ENCODE results near the gene UNKL.

The UNKL gene

DNA sequence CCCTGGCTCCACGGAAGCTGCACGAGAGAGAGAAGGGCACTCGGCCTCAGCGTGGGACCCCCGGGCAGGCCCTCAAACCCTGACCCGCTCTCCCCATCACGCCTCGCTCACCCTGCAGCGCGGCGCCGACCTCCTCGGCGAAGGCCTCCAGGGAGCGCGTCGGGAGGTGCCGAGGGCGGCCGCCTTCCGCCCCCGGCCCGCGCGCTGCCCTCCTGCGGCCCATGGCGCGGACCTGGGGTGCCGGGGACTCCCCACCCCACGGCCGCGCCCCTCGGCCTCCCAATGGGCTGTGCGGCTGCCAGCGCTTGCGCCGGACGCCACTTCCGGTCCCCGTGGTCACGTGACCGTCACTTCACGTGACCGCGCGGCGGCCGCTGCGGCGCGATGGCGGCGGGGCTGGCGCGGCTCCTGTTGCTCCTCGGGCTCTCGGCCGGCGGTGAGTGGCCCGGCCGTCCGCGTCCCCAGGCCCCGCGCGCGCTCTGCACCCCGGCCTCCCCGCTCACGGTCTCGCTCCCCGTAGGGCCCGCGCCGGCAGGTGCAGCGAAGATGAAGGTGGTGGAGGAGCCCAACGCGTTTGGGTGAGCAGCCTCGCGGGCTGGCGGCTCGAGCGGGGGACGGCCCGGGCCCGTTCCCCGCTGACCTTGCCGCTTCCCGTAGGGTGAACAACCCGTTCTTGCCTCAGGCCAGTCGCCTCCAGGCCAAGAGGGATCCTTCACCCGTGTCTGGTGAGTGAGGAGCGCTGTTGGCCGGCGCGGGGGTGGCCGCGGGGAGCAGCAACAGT, 62.7 kb downstream of the UNKL start, which contains the start of the genes GNPTG and TSR3:
TSS of gene GNPTG (plus strand) at position 350 of the 781 bp plus-strand sequence. CDS start at position 385, 35 bp downstream.
TSS of gene TSR3 (minus strand) at position 297 of the 781 bp plus-strand sequence. CDS start at position 223, 74 bp downstream.
- Histone ChIP-seq H3K9me3 (ENCODE audit: insufficient read depth, low read length) (no peaks in the 10 kb centered on the region), H3K36me3 (ENCODE audit: insufficient read depth, insufficient read length, low read length) (peaks cover 44% of the 10 kb centered on the region), H3K9ac (ENCODE audit: insufficient read length, low read depth) (peak within 1 kb of the TSS; percentile 97), H3K4me1 (ENCODE audit: insufficient read depth, insufficient read length) (peaks cover 7% of the 10 kb centered on the region), H3K4me3 (ENCODE audit: insufficient read length, low read depth) (peak within 1 kb of the TSS; percentile 97), H3K27me3 (ENCODE audit: insufficient read depth, insufficient read length) (no peaks in the 10 kb centered on the region)
- peak; percentile 83 for DNase-seq (ENCODE audit: low read depth, low spot score)
- TF ChIP-seq SUZ12 (IDR thresholded peaks at IDR 0.05; ENCODE audit: extremely low read depth, insufficient read depth, insufficient read length) (no peak), YY1 (IDR thresholded peaks at IDR 0.05; ENCODE audit: insufficient read depth, insufficient read length) (peak; percentile 90), ZNF274 (IDR thresholded peaks at IDR 0.05; ENCODE audit: low read depth, low read length) (no peak)

DNA sequence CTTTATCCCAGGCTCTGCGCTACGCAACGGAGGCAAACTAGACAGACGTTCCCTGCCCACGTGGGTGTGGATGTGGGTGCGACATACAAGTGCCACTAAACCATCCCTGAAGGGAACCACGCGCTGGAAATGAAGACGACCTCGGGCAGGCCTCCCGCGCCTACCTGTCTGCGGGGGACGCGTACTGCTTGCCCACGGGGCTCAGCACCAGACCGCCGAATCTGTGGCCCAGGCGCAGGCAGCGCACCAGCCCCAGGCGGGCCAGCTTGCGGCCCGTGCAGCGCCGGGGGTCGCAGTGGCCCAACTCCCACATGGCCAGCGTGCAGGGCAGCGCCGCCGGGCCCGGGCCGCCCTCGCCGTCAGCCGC, 63.3 kb downstream of the UNKL start:
- DNase-seq (ENCODE audit: low read depth, low spot score), result no peak
- peak overlapping the region; percentile 97 for H3K9ac ChIP-seq (ENCODE audit: insufficient read length, low read depth)
- no peaks in the 10 kb centered on the region for H3K9me3 ChIP-seq (ENCODE audit: insufficient read depth, low read length)
- H3K4me1 ChIP-seq (ENCODE audit: insufficient read depth, insufficient read length), result peaks cover 7% of the 10 kb centered on the region
- TF ChIP-seq SUZ12 (IDR thresholded peaks at IDR 0.05; ENCODE audit: extremely low read depth, insufficient read depth, insufficient read length) (no peak), YY1 (IDR thresholded peaks at IDR 0.05; ENCODE audit: insufficient read depth, insufficient read length) (no peak), ZNF274 (IDR thresholded peaks at IDR 0.05; ENCODE audit: low read depth, low read length) (no peak)
- peak overlapping the region; percentile 97 for H3K4me3 ChIP-seq (ENCODE audit: insufficient read length, low read depth)
- H3K27me3 ChIP-seq (ENCODE audit: insufficient read depth, insufficient read length), result no peaks in the 10 kb centered on the region
- peaks cover 44% of the 10 kb centered on the region for H3K36me3 ChIP-seq (ENCODE audit: insufficient read depth, insufficient read length, low read length)

DNA sequence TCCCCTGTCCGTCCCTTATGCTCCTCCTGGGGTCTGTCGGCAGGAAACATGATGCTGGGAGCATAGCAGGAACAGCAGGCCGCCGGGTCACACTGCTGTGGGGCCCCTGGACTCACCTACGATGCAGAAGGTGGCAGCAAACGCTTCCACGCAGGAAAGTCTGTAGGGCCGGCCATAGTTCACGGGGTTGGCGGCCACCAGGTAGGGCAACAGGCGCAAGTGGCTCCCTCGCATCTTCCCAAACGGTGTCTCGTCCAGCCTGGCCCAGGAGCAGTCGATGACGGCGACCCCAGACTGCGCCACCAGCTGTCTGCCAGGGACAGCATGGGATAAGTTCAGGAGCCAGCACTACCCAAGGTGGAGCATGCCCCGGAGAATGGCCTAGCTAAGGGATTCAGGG, 63.8 kb downstream of the UNKL start:
- Histone ChIP-seq H3K9me3 (ENCODE audit: insufficient read depth, low read length) (no peaks in the 10 kb centered on the region), H3K36me3 (ENCODE audit: insufficient read depth, insufficient read length, low read length) (peaks cover 44% of the 10 kb centered on the region), H3K27me3 (ENCODE audit: insufficient read depth, insufficient read length) (no peaks in the 10 kb centered on the region), H3K4me3 (ENCODE audit: insufficient read length, low read depth) (peak overlapping the region; percentile 97), H3K9ac (ENCODE audit: insufficient read length, low read depth) (peak overlapping the region; percentile 97), H3K4me1 (ENCODE audit: insufficient read depth, insufficient read length) (peaks cover 7% of the 10 kb centered on the region)
- TF ChIP-seq SUZ12 (IDR thresholded peaks at IDR 0.05; ENCODE audit: extremely low read depth, insufficient read depth, insufficient read length) (no peak), ZNF274 (IDR thresholded peaks at IDR 0.05; ENCODE audit: low read depth, low read length) (no peak), YY1 (IDR thresholded peaks at IDR 0.05; ENCODE audit: insufficient read depth, insufficient read length) (no peak)
- no peak for DNase-seq (ENCODE audit: low read depth, low spot score)

DNA sequence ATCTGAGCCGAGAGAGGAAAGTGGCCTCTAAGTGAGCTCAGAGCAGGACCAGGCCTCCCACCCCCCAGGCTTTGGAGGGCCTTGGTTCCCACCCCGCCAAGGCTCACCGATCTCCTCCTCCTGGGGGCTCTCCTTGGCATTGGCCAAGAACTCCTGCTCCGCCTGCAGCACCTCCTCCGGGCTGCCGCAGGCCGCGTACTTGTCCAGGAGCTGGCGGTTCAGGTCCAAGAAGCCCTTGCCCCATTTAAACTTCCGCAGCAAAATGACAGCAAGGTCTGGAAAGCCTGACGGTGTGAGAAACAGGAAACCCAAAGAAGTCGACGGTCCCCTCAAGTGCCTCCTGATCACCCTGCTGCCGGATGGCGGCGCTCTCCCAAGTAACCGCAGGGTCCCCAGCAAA, 64.6 kb downstream of the UNKL start:
- H3K36me3 ChIP-seq (ENCODE audit: insufficient read depth, insufficient read length, low read length), result peaks cover 44% of the 10 kb centered on the region
- H3K4me1 ChIP-seq (ENCODE audit: insufficient read depth, insufficient read length), result peaks cover 7% of the 10 kb centered on the region
- peak overlapping the region; percentile 8 for H3K4me3 ChIP-seq (ENCODE audit: insufficient read length, low read depth)
- no peaks in the 10 kb centered on the region for H3K9me3 ChIP-seq (ENCODE audit: insufficient read depth, low read length)
- no peak overlapping the region for H3K9ac ChIP-seq (ENCODE audit: insufficient read length, low read depth)
- H3K27me3 ChIP-seq (ENCODE audit: insufficient read depth, insufficient read length), result no peaks in the 10 kb centered on the region
- no peak for DNase-seq (ENCODE audit: low read depth, low spot score)
- no peak for TF ChIP-seq SUZ12 (IDR thresholded peaks at IDR 0.05; ENCODE audit: extremely low read depth, insufficient read depth, insufficient read length)
- no peak for TF ChIP-seq YY1 (IDR thresholded peaks at IDR 0.05; ENCODE audit: insufficient read depth, insufficient read length)
- TF ChIP-seq ZNF274 (IDR thresholded peaks at IDR 0.05; ENCODE audit: low read depth, low read length), result no peak

DNA sequence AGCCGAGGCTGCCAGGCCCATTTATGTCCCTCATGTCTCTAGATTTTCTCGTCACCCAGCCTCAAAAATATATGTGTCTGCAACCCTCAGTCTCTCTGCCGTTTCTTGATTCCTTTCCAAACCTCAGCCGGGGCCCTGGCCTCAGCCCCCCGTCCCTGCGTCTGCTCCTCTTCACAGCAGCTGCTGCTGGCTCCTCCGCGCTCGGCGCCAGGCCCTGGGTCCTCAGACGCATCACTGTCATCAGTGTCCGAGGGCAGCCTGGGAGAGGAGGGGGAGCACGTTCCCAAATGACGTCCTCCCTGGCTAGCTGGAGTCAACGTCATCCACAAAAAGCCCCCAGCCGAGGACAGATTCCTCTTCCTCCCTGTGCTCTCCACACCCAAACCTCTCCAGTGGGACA, 65.2 kb downstream of the UNKL start:
- TF ChIP-seq SUZ12 (IDR thresholded peaks at IDR 0.05; ENCODE audit: extremely low read depth, insufficient read depth, insufficient read length) (no peak), ZNF274 (IDR thresholded peaks at IDR 0.05; ENCODE audit: low read depth, low read length) (no peak), YY1 (IDR thresholded peaks at IDR 0.05; ENCODE audit: insufficient read depth, insufficient read length) (no peak)
- no peak overlapping the region for H3K9ac ChIP-seq (ENCODE audit: insufficient read length, low read depth)
- peaks cover 44% of the 10 kb centered on the region for H3K36me3 ChIP-seq (ENCODE audit: insufficient read depth, insufficient read length, low read length)
- no peak for DNase-seq (ENCODE audit: low read depth, low spot score)
- no peaks in the 10 kb centered on the region for H3K9me3 ChIP-seq (ENCODE audit: insufficient read depth, low read length)
- H3K4me3 ChIP-seq (ENCODE audit: insufficient read length, low read depth), result no peak overlapping the region
- no peaks in the 10 kb centered on the region for H3K27me3 ChIP-seq (ENCODE audit: insufficient read depth, insufficient read length)
- H3K4me1 ChIP-seq (ENCODE audit: insufficient read depth, insufficient read length), result peaks cover 7% of the 10 kb centered on the region

DNA sequence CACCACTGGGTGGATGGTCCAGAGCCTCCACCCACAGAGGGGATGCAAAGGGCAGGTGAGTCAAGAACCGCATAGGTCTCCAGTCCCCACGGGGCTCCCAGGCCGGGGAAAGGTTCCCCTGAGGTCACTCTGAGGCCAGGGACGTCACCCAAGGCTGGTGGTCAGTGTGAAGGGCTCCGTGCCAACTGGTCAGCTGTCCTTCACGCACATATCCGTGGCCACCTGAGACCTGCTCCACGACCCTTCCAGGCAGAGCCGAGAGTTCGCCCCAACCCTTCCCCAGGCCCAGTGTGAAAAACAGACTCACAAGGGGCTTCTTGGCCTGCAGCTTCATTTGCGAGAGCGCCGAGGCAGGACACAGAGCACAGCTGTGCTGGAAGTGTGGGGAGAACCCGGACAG, 65.6 kb downstream of the UNKL start:
- H3K9me3 ChIP-seq (ENCODE audit: insufficient read depth, low read length), result no peaks in the 10 kb centered on the region
- no peak overlapping the region for H3K4me3 ChIP-seq (ENCODE audit: insufficient read length, low read depth)
- H3K9ac ChIP-seq (ENCODE audit: insufficient read length, low read depth), result no peak overlapping the region
- H3K27me3 ChIP-seq (ENCODE audit: insufficient read depth, insufficient read length), result no peaks in the 10 kb centered on the region
- DNase-seq (ENCODE audit: low read depth, low spot score), result no peak
- peaks cover 7% of the 10 kb centered on the region for H3K4me1 ChIP-seq (ENCODE audit: insufficient read depth, insufficient read length)
- H3K36me3 ChIP-seq (ENCODE audit: insufficient read depth, insufficient read length, low read length), result peaks cover 40% of the 10 kb centered on the region
- TF ChIP-seq SUZ12 (IDR thresholded peaks at IDR 0.05; ENCODE audit: extremely low read depth, insufficient read depth, insufficient read length) (no peak), YY1 (IDR thresholded peaks at IDR 0.05; ENCODE audit: insufficient read depth, insufficient read length) (no peak), ZNF274 (IDR thresholded peaks at IDR 0.05; ENCODE audit: low read depth, low read length) (no peak)

DNA sequence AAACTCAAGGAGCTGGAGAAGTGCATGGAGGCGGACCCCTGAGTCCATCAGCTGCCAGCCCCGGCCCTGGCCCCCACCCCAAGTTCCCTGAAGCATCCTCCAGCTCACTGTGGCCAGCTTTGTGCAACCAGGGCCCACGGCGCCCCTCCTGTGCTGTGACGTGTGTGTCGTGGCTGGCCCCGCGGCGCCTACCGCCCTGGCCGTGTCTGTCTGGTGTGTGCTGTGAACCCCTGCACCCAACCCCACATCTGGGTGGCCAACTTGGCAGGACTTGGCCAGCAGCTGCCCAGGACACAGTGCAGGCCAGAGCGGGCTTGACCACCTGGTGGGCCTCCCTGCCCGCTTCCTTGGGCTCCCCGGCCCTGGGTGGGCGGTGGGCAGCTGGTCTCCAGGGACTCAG, 66.1 kb downstream of the UNKL start:
- Histone ChIP-seq H3K4me1 (ENCODE audit: insufficient read depth, insufficient read length) (peaks cover 7% of the 10 kb centered on the region), H3K9ac (ENCODE audit: insufficient read length, low read depth) (no peak overlapping the region), H3K4me3 (ENCODE audit: insufficient read length, low read depth) (no peak overlapping the region), H3K27me3 (ENCODE audit: insufficient read depth, insufficient read length) (no peaks in the 10 kb centered on the region), H3K9me3 (ENCODE audit: insufficient read depth, low read length) (no peaks in the 10 kb centered on the region), H3K36me3 (ENCODE audit: insufficient read depth, insufficient read length, low read length) (peaks cover 39% of the 10 kb centered on the region)
- TF ChIP-seq SUZ12 (IDR thresholded peaks at IDR 0.05; ENCODE audit: extremely low read depth, insufficient read depth, insufficient read length) (no peak), ZNF274 (IDR thresholded peaks at IDR 0.05; ENCODE audit: low read depth, low read length) (no peak), YY1 (IDR thresholded peaks at IDR 0.05; ENCODE audit: insufficient read depth, insufficient read length) (no peak)
- DNase-seq (ENCODE audit: low read depth, low spot score), result no peak
